GM11168 (cell line): ENCODE results near the gene GALNS.

Experiments
- in situ Hi-C: fragments of 300-500 bp; cut with MboI; formaldehyde crosslinking; loops from one replicate; pipeline ENCODE4 v1.12.0; 2022; ENCODE audit warnings: low sequenced_read_pairs; ENCODE audit not compliant: unreplicated experiment

The GALNS gene

GRCh38 chr16:88809676-88810165, 47.0 kb downstream of the GALNS start:
- in situ Hi-C loops, result no loop called here

- in situ Hi-C loops, result no loop called here
Observed at GRCh38 chr16:88809068-88809675, 47.6 kb downstream of the GALNS start.

- in situ Hi-C loops, result no loop called here
Observed at GRCh38 chr16:88807626-88808453, 48.9 kb downstream of the GALNS start.

- in situ Hi-C loops, result no loop called here
Observed at GRCh38 chr16:88807142-88807625, 49.6 kb downstream of the GALNS start.

GRCh38 chr16:88806491-88807111, 50.1 kb downstream of the GALNS start:
- in situ Hi-C loops, result no loop called here

- in situ Hi-C loops, result no loop called here
Observed at GRCh38 chr16:88805887-88806393, 50.8 kb downstream of the GALNS start.

- in situ Hi-C loops, result no loop called here
Observed at GRCh38 chr16:88805340-88805715, 51.4 kb downstream of the GALNS start.

- in situ Hi-C loops, result no loop called here
Observed at GRCh38 chr16:88804552-88805339, 52.0 kb downstream of the GALNS start.

GRCh38 chr16:88804173-88804551, 52.6 kb downstream of the GALNS start:
- in situ Hi-C loops, result no loop called here

- in situ Hi-C loops, result no loop called here
Observed at GRCh38 chr16:88803264-88803987, 53.3 kb downstream of the GALNS start, which contains the start of gene CDT1. CDT1 (plus strand) TSS chr16:88803789; CDS start chr16:88803832, 43 bp downstream.

- in situ Hi-C loops, result no loop called here
Observed at GRCh38 chr16:88800277-88800592, 56.5 kb downstream of the GALNS start.

GRCh38 chr16:88799569-88800276, 57.0 kb downstream of the GALNS start:
- in situ Hi-C loops, result no loop called here

GRCh38 chr16:88798772-88799455, 57.8 kb downstream of the GALNS start:
- in situ Hi-C loops, result no loop called here

- in situ Hi-C loops, result no loop called here
Observed at GRCh38 chr16:88798073-88798472, 58.7 kb downstream of the GALNS start.

GRCh38 chr16:88796278-88796677, 60.5 kb downstream of the GALNS start:
- in situ Hi-C loops, result no loop called here

GRCh38 chr16:88793251-88793954, 63.3 kb downstream of the GALNS start:
- in situ Hi-C loops, result no loop called here

GRCh38 chr16:88792668-88793250, 64.0 kb downstream of the GALNS start:
- in situ Hi-C loops, result no loop called here
